Ishikawa (cell line): Measurements from ENCODE around the gene PGRMC1.
A peak's percentile ranks its signal among the peaks of the same experiment; 100 is the strongest.

ENCODE experiments used
- CEBPB ChIP-seq: IDR thresholded peaks from 2 replicates; pipeline ENCODE4 v1.6.1; 2012
- CREB1 ChIP-seq: IDR thresholded peaks from 2 replicates; pipeline ENCODE4 v1.6.1; 2012; ENCODE audit warnings: low read depth
- EGR1 ChIP-seq: IDR thresholded peaks from 2 replicates; pipeline ENCODE4 v1.6.1; 2012
- EP300 ChIP-seq: IDR thresholded peaks from 2 replicates; pipeline ENCODE4 v1.6.1; 2012; ENCODE audit warnings: borderline replicate concordance
- FOXM1 ChIP-seq: IDR thresholded peaks from 2 replicates; pipeline ENCODE4 v1.6.1; 2012; ENCODE audit warnings: low read depth, borderline replicate concordance
- MAX ChIP-seq: IDR thresholded peaks from 2 replicates; pipeline ENCODE4 v1.6.1; 2012
- NFIC ChIP-seq: IDR thresholded peaks from 2 replicates; pipeline ENCODE4 v1.6.1; 2012
- RAD21 ChIP-seq: IDR thresholded peaks from 2 replicates; pipeline ENCODE4 v1.6.1; 2012; ENCODE audit warnings: low read depth
- REST ChIP-seq: IDR thresholded peaks from 2 replicates; pipeline ENCODE4 v1.6.1; 2012; ENCODE audit warnings: low read depth, mild to moderate bottlenecking
- TAF1 ChIP-seq: IDR thresholded peaks from 2 replicates; pipeline ENCODE4 v1.6.1; 2012; ENCODE audit warnings: low read depth, mild to moderate bottlenecking
- TCF12 ChIP-seq: IDR thresholded peaks from 2 replicates; pipeline ENCODE4 v1.6.1; 2012; ENCODE audit warnings: low read depth
- TEAD4 ChIP-seq: IDR thresholded peaks from 2 replicates; pipeline ENCODE4 v1.6.1; 2012
- USF1 ChIP-seq: IDR thresholded peaks from 2 replicates; pipeline ENCODE4 v1.6.1; 2012
- YY1 ChIP-seq: IDR thresholded peaks from 2 replicates; pipeline ENCODE4 v1.6.1; 2012; ENCODE audit warnings: low read depth
- ZBTB7A ChIP-seq: IDR thresholded peaks from 2 replicates; pipeline ENCODE4 v1.6.1; 2012; ENCODE audit warnings: low read depth

The PGRMC1 gene

DNA sequence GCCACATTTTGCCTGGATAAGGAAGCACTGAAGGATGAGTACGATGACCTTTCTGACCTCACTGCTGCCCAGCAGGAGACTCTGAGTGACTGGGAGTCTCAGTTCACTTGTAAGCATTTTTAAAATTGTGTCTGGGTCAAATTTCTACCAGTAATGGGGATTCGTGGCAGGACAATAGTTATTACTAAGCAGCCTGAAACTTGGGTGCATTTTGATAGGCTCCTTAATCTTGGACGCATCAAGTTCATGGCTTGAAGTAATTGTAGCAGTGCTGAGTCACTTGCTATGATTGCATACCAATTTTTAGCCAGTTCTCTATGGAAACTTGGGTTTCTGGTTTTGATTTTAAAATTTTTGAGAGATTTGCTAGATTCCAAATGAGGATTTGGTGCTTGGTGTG is 4.3 kb downstream of the PGRMC1 start:
- TF ChIP-seq EP300, result no peak
- no peak for TF ChIP-seq YY1
- no peak for TF ChIP-seq NFIC
- TF ChIP-seq MAX, result no peak
- TF ChIP-seq ZBTB7A, result no peak
- no peak for TF ChIP-seq FOXM1
- TF ChIP-seq EGR1, result no peak
- no peak for TF ChIP-seq RAD21
- TF ChIP-seq USF1, result no peak
- TF ChIP-seq TCF12, result no peak

DNA sequence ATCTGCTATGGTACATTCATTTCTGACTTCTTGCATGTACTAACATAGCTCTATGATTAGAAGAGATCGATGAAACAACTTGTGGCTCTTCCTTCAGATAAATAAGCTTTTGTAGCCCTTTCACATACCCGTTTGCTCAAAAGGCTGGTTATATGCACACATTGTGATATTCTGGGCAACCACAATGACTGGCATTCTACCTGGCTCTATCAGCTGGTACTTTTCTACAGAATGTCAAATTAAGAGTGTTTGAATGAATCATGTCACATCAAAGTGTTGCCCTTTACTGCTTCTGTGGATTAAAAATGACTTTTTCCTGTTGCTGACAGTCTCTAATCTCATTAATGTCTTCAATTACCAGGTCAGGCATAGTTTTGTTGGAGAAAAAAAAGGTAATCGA is 11.6 kb downstream of the PGRMC1 start:
- TF ChIP-seq MAX (no peak), EGR1 (no peak), EP300 (no peak), CREB1 (no peak)

DNA sequence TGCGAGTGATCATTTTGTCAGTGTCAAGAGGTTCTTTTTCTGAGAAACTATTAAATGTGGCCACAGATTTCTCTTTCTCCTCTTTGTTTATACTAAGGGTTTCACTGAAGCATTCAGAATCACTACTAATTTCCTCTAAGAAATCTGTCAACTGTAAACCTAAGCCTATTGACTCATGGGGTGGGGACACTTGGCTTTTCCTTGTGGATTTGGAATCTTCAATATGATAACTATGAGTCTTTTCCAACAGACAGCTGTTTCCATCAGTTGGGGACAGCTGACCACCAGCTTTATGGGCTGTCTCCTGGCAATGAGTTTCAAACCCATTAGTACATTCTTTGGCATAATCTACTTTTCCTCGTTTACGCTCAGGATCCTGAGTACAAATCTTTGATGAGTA is 13.8 kb downstream of the PGRMC1 start:
- TF ChIP-seq TAF1 (no peak), ZBTB7A (no peak)

DNA sequence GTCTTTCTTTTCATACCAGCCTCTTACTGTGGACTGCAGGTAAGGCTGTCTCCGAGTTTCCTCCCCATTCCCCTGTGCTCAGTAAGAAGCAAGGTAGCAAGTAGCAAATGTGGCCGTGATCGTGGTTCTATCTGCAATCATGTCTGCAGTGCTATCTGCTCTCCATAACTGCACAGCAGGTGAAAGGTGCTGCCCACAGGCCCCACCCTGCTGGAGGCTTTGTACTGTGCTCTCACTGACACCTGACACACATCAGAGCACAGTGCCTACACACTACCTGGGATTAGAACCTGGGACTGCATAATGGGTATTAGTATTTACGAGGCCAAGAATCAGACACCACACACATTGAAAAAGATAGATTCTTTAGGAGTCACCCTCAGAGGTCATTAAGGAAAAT is 15.3 kb downstream of the PGRMC1 start:
- TF ChIP-seq USF1 (no peak), CEBPB (no peak), RAD21 (no peak), EP300 (no peak), REST (no peak)

DNA sequence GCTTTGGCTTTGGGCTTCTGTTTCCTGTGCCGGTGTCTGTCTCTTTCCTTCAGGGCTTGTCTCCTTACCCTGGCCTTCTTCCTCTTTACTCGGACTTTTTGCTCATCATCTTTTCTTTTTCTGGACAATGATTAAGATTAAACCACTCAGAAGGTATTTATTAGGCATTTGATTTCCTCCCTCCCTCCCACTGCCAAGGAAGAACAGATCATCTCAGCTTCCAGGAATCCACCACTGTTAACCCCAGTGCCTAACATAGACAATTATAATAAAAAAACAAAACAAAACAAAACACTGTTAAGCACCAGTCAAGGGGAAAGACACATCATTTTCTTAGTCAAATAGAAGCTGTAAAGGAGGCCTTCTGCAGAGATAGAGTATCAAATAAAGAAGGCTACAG is 16.6 kb downstream of the PGRMC1 start:
- TF ChIP-seq TEAD4 (no peak), RAD21 (no peak), YY1 (no peak), EGR1 (no peak), FOXM1 (no peak), REST (no peak), ZBTB7A (no peak), TAF1 (no peak), CEBPB (no peak), NFIC (no peak), EP300 (no peak), USF1 (no peak), CREB1 (no peak)

GRCh38 chrX:119266364-119266995 is 30.4 kb downstream of the PGRMC1 start:
- TF ChIP-seq RAD21 (peak; percentile 55), TEAD4 (peak; percentile 13; the same call in 1 of the 2 replicates), MAX (no peak)
